ENCODE data around the gene GPR132.
"Not testable (repeated sequence)": the region's sequence is repeated elsewhere in the genome, so short reads cannot be mapped to it uniquely, and the experiment has no call there.

Gene GPR132

DNA sequence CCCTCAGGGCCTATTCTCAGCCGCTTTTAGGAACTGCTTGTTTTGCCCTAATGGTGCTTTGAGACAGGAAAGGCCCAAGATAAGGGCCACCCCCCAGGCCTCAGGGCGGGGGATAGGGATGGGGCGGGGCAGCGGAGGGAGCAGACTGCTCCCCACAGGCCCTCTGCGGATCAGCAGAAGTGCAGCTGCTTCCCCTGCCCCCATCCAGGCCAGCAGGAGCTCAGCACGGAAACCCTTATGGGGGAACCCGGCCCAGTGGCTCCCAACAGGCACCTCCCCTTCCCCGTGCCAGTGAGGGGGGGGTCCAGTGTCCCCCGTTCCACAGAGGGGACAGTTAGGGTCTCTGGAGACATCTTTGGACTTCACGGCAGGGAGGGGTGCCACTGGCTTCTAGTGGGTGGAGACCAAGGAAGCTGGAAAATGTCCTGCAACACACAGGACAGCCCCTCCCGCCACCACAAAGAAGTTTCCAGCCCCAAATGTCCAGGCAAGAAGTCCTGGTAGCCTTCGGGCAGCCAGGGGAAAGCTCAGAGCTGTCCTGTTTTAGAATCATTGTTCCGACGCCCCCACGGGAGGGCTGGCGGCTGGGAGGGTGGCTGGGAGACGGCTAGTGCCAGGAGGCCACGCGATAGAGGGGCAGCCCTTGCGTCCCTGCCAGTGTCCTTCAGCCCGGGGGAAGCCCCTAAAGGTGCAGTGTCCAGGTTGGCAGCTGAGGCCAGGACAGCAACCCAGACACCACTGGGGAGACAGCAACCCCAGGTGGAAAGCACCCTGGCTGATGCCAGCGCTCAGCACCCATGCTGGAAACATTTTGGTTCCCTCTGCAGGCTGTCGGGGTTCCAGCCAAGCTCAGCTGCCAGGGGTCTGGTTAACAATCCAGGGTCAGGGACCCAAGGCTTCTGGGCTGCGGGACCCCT is 10.4 kb upstream of the GPR132 start:
- DNase-seq (ENCODE audit: low read depth), result no peak

DNA sequence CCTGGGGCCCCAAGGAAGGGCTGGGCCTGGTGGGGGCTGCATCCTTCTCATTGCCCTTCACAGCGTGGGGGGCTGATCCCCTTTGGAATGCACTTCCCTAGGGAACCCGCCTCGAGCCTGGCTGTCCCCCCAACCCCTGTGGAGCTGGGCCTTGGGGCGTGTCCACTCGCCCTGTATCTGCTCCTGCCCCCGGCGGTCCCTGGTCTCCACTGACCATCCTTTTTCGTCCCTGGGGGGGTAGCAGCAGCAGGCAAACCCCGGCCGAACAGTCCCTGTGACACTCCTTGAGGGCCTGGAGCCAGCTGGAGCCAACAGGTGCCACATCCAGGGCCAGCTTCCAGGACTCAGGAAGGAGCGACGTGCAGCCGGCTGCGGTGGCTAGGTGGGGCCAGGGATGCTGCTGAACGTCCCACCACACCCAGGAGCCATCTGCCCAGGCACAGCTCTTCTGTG is 9.4 kb upstream of the GPR132 start:
- DNase-seq (ENCODE audit: low read depth), result no peak

DNA sequence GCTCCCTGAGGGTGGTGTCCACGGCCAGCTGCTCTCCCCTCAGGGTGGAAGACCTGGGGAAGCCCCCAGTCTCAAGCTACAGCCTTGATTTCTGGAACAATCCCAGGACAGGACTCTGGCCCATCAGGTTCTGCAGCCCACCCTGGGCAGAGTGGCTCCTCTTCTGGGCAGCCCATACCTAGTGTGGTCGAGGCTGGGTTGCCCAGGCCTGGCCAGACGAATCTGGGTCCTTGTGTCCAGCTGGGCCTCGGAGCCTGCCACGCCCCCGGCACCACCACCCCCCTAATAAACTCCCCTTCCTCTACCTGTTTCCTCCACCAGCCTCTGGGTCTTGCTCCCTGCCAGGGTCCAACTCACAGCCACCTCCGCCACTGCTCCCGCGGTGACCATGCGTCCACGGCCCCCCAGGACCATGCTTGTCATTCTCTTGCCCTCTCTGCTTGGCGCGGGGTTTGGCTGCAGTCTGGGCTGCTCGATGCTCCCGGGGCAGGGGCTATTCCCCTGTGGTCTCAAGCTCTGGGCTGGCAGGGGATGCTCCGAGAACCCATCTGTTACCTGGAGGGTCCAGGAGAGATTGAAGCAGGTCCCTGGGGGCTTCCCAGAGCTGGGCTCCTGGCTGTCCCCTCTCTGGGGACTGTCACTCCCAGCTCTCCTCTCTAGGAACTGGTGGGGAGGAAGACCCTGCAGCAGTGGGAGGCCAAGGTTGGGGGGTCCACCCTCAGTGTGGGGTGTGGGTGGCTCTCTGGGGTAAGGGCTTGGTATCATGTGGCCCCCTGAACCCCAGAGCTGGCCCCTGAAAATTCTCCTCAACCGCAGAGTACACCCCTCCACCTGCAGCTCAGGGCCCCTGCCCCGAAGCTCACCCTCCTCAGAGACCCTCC is 8.7 kb upstream of the GPR132 start:
- no peak for DNase-seq (ENCODE audit: low read depth)

- no peak for DNase-seq (ENCODE audit: low read depth)
Measured at GRCh38 chr14:105072892-105073719, 7.9 kb upstream of the GPR132 start.

GRCh38 chr14:105072381-105072861 is 7.2 kb upstream of the GPR132 start:
- no peak for DNase-seq (ENCODE audit: low read depth)

DNA sequence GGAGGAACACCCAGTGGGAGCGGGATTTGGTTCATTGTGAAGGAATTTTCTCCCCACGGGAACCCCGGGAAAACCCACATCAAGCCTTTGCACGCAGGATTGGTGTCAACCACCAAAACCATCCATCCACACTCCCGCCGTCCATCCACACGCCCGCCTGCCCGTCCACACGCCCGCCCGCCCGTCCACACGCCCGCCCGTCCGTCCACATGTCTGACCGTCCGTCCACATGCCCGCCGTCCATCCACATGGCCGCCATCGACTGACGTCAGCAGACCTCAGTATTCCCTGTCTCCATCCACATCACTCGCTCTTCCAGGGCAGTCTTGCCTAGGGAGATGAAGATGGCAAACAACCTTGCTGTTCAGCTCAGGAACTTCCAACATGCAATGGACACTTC is 6.7 kb upstream of the GPR132 start:
- DNase-seq (ENCODE audit: low read depth), result no peak

DNA sequence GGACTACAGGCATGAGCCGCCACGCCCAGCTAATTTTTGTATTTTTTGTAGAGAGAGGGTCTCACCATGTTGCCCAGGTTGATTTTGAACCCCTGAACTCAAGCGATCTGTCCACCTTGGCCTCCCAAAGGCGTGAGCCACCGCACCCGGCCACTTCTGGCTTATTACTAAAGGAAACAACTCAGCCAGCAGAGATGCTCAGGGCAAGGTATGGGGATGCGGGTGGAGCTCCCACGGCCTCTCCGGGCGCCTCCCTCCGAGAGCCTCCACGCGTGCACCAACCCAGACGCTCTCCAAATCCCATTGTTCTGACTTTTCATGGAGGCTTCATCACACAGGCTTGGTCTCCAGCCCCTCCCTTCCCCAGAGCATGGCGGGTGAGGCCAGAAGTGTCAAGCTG is 6.1 kb upstream of the GPR132 start:
- no peak for DNase-seq (ENCODE audit: low read depth)

- DNase-seq (ENCODE audit: low read depth), result no peak
Measured at GRCh38 chr14:105070760-105071137, 5.5 kb upstream of the GPR132 start.

DNA sequence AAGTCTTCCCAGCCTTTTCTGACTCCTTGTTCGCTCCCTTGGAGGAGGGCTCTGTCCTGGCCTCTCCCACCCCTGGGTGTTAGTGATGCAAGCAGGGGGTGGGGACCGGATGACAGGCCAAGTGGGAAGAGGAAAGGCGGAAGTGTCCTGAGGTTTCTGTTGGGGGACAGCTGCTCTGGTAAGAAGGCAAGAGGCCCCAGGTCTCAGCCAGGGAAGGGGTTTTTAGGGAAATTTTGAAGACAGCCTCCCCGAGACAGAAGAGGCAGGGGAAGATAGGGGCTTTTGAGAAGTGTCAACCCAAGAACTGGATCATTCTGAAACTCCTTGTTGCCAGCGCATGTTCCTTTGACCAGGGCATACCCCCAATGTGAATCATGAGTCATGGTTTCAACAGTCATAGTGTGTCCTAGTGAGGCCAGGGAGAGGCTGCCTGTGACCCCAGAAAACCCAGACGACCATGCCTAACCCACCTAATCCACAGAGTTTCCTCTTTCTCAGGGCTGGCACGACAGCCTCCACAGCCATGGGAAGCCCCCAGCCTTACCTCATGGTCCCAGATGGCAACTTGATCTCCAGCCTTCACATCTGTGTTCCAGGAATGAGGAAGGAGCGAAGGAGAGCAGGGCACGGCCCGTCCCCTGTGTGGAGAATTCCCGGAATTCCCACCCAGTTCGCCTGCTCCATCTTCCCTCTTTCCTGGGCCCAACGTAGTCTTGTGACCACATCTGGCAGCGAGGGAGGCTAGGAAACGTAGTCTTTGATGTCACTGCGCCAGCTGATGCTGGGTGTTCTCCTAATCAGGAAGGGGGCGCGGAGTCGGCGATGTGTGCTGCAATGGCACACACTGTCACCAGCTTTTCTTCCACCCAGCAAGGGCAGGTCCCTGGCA is 4.9 kb upstream of the GPR132 start:
- no peak for DNase-seq (ENCODE audit: low read depth)

GRCh38 chr14:105069522-105069870 is 4.3 kb upstream of the GPR132 start:
- DNase-seq (ENCODE audit: low read depth), result no peak

DNA sequence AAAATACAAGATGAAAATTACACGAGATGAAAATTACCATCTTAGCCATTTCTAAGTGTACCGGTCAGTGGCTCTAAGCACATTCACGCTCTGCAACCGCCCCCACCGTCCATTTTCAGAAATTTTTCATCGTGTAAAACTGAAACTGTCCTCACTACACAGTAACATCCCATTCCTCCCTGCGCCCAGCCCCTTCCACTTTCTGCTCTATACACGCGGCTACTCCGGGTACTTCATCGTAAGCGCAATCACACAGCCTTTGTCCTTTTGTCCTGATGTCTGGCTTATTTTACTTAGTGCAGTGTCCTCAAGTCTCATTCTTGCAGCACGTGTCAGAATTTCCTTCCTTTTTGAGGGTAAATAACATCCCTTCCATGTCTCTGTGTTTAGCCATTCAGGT is 3.6 kb upstream of the GPR132 start:
- no peak for DNase-seq (ENCODE audit: low read depth)

DNA sequence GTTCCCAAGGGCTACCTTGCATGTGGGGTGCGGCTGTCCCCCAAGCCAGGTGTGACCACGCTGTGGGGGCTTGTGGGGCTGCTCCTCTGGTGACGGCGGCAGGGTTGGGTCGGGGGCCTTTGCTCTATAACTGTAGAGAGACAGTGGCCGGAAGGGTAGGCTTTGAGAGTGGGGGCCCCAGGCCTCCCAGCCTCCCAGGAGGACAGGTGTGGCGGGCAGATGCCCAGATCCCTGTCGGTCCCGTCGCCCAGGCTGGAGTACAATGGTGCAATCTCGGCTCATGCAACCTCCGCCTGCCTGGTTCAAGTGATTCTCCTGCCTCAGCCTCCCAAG is 2.7 kb upstream of the GPR132 start:
- no peak for DNase-seq (ENCODE audit: low read depth)

DNA sequence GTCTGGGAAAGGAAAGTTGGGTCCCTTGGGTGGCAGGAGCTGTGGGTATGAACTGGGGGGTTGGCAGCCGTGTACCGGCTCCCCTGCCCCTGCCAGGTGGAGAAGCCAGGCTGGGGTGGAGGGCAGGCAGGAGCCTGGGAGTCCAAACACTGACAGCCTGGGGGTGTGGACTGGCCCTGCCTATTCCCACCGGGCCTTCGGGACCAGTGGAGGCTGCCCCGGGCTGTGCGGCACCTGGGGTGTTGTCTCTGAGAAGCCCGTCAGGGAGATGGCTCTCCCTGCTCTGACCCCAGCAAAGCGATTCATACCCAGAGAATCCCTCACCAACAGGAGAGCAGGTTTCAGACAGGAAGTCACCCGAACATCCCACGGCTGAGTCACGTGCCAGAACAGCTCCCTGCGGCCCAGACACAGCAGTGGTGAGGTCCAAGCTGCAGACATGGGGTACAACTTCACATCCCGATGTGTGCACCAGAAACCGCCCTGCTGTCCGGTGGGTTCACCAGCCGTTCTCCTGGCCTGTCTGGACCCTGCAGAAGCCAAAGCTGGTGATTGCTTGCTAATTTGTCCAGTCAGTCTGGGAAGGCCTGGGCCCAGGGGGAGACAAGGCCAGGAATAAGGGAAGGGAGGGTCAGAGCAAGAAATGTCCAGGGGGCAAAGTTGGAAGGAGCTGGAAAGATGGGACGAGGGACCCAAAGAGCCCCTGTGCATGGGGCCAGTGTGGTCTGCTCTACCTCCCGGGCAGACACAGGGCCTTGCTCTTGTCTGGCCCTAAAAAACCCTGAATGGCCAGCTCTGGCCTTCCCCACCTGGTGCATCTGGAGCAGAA is 2.1 kb upstream of the GPR132 start:
- DNase-seq (ENCODE audit: low read depth), result peak; percentile 43

- DNase-seq (ENCODE audit: low read depth), result no peak
Measured at GRCh38 chr14:105066240-105067071, 1.2 kb upstream of the GPR132 start.

DNA sequence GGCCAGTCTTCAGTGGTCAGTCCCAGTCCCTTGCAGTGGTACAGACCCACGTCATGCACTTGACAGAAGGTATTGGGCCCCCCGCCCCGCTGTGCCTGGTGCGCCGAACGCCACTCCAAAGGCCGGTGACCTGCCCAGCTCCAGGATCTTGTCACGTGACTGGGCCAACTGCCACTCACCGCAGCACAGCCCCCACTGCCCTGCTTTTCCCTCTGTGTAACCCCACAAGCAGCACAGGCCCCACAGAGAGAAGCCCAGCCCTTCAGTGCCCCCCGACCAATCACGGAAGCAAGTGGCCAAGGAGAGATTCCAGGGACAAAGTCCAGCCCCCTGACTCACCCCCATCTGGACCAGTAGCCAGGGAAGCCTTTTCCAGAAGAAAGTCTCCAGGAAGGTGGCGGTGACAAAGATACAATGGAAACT is 498 bp downstream of the GPR132 start:
- no peak for DNase-seq (ENCODE audit: low read depth)

- DNase-seq (ENCODE audit: low read depth), result no peak
Measured at GRCh38 chr14:105064001-105064400, 1.2 kb downstream of the GPR132 start.

DNA sequence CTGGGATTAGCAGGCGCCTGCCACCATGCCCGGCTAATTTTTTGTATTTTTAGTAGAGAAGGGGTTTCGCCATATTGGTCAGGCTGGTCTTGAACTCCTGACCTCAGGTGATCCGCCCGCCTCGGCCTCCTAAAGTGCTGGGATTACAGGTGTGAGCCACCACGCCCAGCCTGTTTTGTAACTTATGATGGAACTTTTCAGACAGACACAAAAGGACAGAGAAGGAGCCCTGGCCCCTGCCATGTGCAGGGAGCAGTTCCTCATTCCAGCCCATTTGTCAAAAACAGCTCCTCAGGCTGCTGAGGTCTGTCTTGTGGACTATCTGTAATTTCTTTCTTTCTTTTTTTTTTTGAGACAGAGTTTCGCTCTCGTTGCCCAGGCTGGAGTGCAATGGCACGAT is 1.7 kb downstream of the GPR132 start:
- DNase-seq (ENCODE audit: low read depth), result not testable (repeated sequence)

DNA sequence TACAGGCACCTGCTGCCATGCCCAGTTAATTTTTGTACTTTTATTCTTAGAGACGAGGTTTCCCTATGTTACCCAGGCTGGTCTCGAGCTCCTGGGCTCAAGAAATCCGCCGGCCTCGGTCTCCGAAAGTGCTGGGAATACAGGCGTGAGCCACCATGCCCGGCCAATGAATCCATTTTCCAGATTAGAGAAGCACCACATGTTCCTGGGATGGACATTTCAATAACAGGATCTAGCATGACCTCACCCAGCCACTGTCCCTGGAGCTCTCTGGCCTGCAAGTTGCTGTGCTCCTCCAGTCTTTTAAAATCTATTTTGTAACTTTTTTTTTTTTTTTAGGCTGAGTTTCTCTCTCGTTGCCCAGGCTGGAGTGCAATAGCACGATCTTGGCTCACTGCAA is 2.2 kb downstream of the GPR132 start:
- no peak for DNase-seq (ENCODE audit: low read depth)

- no peak for DNase-seq (ENCODE audit: low read depth)
Measured at GRCh38 chr14:105062048-105062433, 3.2 kb downstream of the GPR132 start.

Measured in T follicular helper cell (primary cell).